WTC11 (cell line): ENCODE measurements around the gene MID1. TPM values are rescaled to one million over a fixed set of nuclear protein-coding genes. Genes with fewer than 3 reads are reported as not detected.

Experiments
- ATAC-seq: fragments of 200-7000 bp; cut with Tn5 transposase; 2 replicates; pipeline ENCODE4 v1.10.0; 2021; ENCODE audit warnings: mild to moderate bottlenecking, moderate library complexity
- CTCF ChIA-PET: fragments of 300-600 bp; sonication (Branson Sonifier 250); formaldehyde crosslinking; loops from one replicate; lab custom pipeline; 2021; ENCODE audit warnings: antibody characterized with exemption; lab: Charles Lee
- POLR2A ChIA-PET: fragments of 350-600 bp; sonication (Branson Sonifier 250); formaldehyde crosslinking; loops from one replicate; lab custom pipeline; 2021; ENCODE audit warnings: antibody characterized with exemption; lab: Charles Lee
- DNase-seq: peaks from one replicate; pipeline ENCODE4 v3.0.0; 2021; ENCODE audit warnings: low spot score
- H3K27ac Mint-ChIP-seq: 2 replicates; pipeline ENCODE4 v1.8.0; 2021; ENCODE audit warnings: mixed read lengths
- H3K27me3 Mint-ChIP-seq: 2 replicates; pipeline ENCODE4 v1.8.0; 2021; ENCODE audit warnings: low read depth, mild to moderate bottlenecking, moderate library complexity, mixed read lengths
- H3K36me3 Mint-ChIP-seq: 2 replicates; pipeline ENCODE4 v1.8.0; 2021; ENCODE audit warnings: mixed read lengths
- H3K4me1 Mint-ChIP-seq: 2 replicates; pipeline ENCODE4 v1.8.0; 2022; ENCODE audit warnings: mixed read lengths
- H3K4me3 Mint-ChIP-seq: 2 replicates; pipeline ENCODE4 v1.8.0; 2021; ENCODE audit warnings: mild to moderate bottlenecking, moderate library complexity, mixed read lengths
- H3K9me3 Mint-ChIP-seq: 2 replicates; pipeline ENCODE4 v1.8.0; 2021; ENCODE audit warnings: mixed read lengths
- CBFB ChIP-seq: sonication (generic); formaldehyde crosslinking; IDR thresholded peaks from 2 replicates; pipeline ENCODE4 v1.8.1; 2022; ENCODE audit warnings: mild to moderate bottlenecking, low read depth, missing genetic modification reagents
- CREM ChIP-seq: sonication (generic); formaldehyde crosslinking; IDR thresholded peaks from 2 replicates; pipeline ENCODE4 v1.8.1; 2022; ENCODE audit warnings: mild to moderate bottlenecking, missing genetic modification reagents, moderate library complexity
- IRF1 ChIP-seq: sonication (generic); formaldehyde crosslinking; IDR thresholded peaks from 2 replicates; pipeline ENCODE4 v1.8.0; 2023; ENCODE audit warnings: missing genetic modification reagents
- MYBL2 ChIP-seq: sonication (generic); formaldehyde crosslinking; IDR thresholded peaks from 2 replicates; pipeline ENCODE4 v1.8.1; 2023; ENCODE audit warnings: mild to moderate bottlenecking, moderate library complexity, missing genetic modification reagents
- NFE2L1 ChIP-seq: sonication (generic); formaldehyde crosslinking; IDR thresholded peaks from 2 replicates; pipeline ENCODE4 v1.8.1; 2023; ENCODE audit warnings: missing genetic modification reagents
- SP1 ChIP-seq: sonication (generic); formaldehyde crosslinking; conservative IDR thresholded peaks from 2 replicates; pipeline ENCODE4 v1.8.1; 2022; ENCODE audit warnings: missing genetic modification reagents
- ZNF121 ChIP-seq: sonication (generic); formaldehyde crosslinking; IDR thresholded peaks from 2 replicates; pipeline ENCODE4 v1.8.0; 2023; ENCODE audit warnings: missing genetic modification reagents
- ZNF423 ChIP-seq: fragments of 250-450 bp; sonication (Bioruptor Pico); IDR thresholded peaks from 2 replicates; pipeline ENCODE4 v2.1.2; 2022; ENCODE audit warnings: mild to moderate bottlenecking, moderate library complexity
- total RNA-seq: library from RNA; stranded (reverse); gene quantifications from 3 replicates; pipeline ENCODE4 v1.2.3, GENCODE V29; 2021
- TF ChIP-seq, protein P1 (sequence below): sonication (generic); formaldehyde crosslinking; IDR thresholded peaks from 2 replicates; pipeline ENCODE4 v1.8.1; 2023; ENCODE audit warnings: mild to moderate bottlenecking, moderate library complexity, missing genetic modification reagents
- TF ChIP-seq, protein P2 (sequence below): fragments of 250-450 bp; sonication (Bioruptor Pico); IDR thresholded peaks from 2 replicates; pipeline ENCODE4 v2.1.2; 2022; ENCODE audit warnings: mild to moderate bottlenecking, moderate library complexity
- TF ChIP-seq, protein P3 (sequence below): sonication (generic); formaldehyde crosslinking; IDR thresholded peaks from 2 replicates; pipeline ENCODE4 v1.8.1; 2022; ENCODE audit warnings: low read depth, missing genetic modification reagents, borderline replicate concordance
- TF ChIP-seq, protein P4 (sequence below): sonication (generic); formaldehyde crosslinking; IDR thresholded peaks from 2 replicates; pipeline ENCODE4 v1.8.1; 2022; ENCODE audit warnings: missing genetic modification reagents, borderline replicate concordance
- TF ChIP-seq, protein P5 (sequence below): fragments of 250-450 bp; sonication (Bioruptor Pico); IDR thresholded peaks from 2 replicates; pipeline ENCODE4 v1.8.0; 2021; ENCODE audit warnings: mild to moderate bottlenecking
- TF ChIP-seq, protein P6 (sequence below): sonication (generic); formaldehyde crosslinking; IDR thresholded peaks from 2 replicates; pipeline ENCODE4 v1.8.1; 2023; ENCODE audit warnings: mild to moderate bottlenecking, missing genetic modification reagents

The MID1 gene
- total RNA-seq, 1 experiment from 2014 or later = 52.2 TPM

- no peak overlapping the region for H3K27ac Mint-ChIP-seq
- POLR2A ChIA-PET = no interaction called here
- no peak for DNase-seq
- H3K4me3 Mint-ChIP-seq = peak overlapping the region; percentile 37; the same call in 1 of the 2 replicates
- H3K36me3 Mint-ChIP-seq = no peaks in the 10 kb centered on the region
- CTCF ChIA-PET = no interaction called here
- no peak for TF ChIP-seq CBFB (CRISPR knock-in tag)
- no peak for TF ChIP-seq ZNF423 (CRISPR knock-in tag)
- TF ChIP-seq SP1 (CRISPR knock-in tag) = no peak
- no peak for TF ChIP-seq CREM (CRISPR knock-in tag)
- TF ChIP-seq, protein P1, sequence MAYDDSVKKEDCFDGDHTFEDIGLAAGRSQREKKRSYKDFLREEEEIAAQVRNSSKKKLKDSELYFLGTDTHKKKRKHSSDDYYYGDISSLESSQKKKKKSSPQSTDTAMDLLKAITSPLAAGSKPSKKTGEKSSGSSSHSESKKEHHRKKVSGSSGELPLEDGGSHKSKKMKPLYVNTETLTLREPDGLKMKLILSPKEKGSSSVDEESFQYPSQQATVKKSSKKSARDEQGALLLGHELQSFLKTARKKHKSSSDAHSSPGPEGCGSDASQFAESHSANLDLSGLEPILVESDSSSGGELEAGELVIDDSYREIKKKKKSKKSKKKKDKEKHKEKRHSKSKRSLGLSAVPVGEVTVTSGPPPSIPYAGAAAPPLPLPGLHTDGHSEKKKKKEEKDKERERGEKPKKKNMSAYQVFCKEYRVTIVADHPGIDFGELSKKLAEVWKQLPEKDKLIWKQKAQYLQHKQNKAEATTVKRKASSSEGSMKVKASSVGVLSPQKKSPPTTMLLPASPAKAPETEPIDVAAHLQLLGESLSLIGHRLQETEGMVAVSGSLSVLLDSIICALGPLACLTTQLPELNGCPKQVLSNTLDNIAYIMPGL (CRISPR knock-in tag) = no peak
- TF ChIP-seq, protein P2, sequence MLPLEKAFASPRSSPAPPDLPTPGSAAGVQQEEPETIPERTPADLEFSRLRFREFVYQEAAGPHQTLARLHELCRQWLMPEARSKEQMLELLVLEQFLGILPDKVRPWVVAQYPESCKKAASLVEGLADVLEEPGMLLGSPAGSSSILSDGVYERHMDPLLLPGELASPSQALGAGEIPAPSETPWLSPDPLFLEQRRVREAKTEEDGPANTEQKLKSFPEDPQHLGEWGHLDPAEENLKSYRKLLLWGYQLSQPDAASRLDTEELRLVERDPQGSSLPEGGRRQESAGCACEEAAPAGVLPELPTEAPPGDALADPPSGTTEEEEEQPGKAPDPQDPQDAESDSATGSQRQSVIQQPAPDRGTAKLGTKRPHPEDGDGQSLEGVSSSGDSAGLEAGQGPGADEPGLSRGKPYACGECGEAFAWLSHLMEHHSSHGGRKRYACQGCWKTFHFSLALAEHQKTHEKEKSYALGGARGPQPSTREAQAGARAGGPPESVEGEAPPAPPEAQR (CRISPR knock-in tag) = no peak
- no peak for TF ChIP-seq MYBL2 (CRISPR knock-in tag)
- TF ChIP-seq, protein P3, sequence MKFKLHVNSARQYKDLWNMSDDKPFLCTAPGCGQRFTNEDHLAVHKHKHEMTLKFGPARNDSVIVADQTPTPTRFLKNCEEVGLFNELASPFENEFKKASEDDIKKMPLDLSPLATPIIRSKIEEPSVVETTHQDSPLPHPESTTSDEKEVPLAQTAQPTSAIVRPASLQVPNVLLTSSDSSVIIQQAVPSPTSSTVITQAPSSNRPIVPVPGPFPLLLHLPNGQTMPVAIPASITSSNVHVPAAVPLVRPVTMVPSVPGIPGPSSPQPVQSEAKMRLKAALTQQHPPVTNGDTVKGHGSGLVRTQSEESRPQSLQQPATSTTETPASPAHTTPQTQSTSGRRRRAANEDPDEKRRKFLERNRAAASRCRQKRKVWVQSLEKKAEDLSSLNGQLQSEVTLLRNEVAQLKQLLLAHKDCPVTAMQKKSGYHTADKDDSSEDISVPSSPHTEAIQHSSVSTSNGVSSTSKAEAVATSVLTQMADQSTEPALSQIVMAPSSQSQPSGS (CRISPR knock-in tag) = no peak
- TF ChIP-seq IRF1 = no peak
- TF ChIP-seq NFE2L1 (CRISPR knock-in tag) = no peak
- TF ChIP-seq, protein P4, sequence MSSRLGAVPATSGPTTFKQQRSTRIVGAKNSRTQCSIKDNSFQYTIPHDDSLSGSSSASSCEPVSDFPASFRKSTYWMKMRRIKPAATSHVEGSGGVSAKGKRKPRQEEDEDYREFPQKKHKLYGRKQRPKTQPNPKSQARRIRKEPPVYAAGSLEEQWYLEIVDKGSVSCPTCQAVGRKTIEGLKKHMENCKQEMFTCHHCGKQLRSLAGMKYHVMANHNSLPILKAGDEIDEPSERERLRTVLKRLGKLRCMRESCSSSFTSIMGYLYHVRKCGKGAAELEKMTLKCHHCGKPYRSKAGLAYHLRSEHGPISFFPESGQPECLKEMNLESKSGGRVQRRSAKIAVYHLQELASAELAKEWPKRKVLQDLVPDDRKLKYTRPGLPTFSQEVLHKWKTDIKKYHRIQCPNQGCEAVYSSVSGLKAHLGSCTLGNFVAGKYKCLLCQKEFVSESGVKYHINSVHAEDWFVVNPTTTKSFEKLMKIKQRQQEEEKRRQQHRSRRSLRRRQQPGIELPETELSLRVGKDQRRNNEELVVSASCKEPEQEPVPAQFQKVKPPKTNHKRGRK (CRISPR knock-in tag) = no peak
- TF ChIP-seq, protein P5, sequence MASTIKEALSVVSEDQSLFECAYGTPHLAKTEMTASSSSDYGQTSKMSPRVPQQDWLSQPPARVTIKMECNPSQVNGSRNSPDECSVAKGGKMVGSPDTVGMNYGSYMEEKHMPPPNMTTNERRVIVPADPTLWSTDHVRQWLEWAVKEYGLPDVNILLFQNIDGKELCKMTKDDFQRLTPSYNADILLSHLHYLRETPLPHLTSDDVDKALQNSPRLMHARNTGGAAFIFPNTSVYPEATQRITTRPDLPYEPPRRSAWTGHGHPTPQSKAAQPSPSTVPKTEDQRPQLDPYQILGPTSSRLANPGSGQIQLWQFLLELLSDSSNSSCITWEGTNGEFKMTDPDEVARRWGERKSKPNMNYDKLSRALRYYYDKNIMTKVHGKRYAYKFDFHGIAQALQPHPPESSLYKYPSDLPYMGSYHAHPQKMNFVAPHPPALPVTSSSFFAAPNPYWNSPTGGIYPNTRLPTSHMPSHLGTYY (CRISPR knock-in tag) = no peak
- TF ChIP-seq, protein P6, sequence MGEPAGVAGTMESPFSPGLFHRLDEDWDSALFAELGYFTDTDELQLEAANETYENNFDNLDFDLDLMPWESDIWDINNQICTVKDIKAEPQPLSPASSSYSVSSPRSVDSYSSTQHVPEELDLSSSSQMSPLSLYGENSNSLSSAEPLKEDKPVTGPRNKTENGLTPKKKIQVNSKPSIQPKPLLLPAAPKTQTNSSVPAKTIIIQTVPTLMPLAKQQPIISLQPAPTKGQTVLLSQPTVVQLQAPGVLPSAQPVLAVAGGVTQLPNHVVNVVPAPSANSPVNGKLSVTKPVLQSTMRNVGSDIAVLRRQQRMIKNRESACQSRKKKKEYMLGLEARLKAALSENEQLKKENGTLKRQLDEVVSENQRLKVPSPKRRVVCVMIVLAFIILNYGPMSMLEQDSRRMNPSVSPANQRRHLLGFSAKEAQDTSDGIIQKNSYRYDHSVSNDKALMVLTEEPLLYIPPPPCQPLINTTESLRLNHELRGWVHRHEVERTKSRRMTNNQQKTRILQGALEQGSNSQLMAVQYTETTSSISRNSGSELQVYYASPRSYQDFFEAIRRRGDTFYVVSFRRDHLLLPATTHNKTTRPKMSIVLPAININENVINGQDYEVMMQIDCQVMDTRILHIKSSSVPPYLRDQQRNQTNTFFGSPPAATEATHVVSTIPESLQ = no peak
- TF ChIP-seq, all 79 proteins: peak for 0
- H3K9me3 Mint-ChIP-seq = no peaks in the 10 kb centered on the region
- peak; percentile 95 for ATAC-seq
- peaks cover 15% of the 10 kb centered on the region for H3K4me1 Mint-ChIP-seq
- peaks cover 43% of the 10 kb centered on the region for H3K27me3 Mint-ChIP-seq
These were observed 178.9 kb downstream of the MID1 start for GRCh38 chrX:10441464-10441863.

DNA sequence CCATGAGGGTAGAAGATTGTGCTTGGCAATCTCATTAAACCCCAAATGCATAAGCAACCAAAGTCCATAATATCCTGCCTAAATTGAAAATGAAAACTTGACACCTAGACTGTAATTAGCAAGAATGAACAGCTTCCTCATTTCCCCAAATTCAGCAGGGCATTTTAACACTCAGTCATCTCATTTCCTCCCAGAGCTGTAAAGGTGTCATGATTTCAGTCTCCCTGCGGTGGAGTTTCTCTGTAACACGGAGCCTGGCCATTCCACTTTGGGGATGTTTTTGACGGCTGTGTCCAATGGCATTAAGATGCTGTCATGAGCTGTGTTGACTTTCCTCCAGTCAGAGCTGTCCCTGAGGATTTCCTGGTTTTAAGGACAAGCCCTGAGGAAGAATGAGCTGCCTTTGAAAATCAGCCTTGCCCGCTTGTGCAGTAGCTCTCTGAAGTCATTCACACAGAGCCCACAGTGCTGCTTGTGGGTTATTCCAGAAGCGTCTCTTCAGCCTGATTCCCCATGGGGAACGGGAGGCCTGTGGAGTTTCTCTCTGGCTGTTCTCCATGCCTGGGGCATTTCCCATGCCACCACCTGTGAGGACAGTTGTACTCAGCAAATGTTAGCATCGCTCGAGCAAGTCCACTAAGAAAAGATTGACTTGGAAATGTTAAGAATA is 187.0 kb downstream of the MID1 start:
- H3K4me3 Mint-ChIP-seq = no peak overlapping the region
- no peaks in the 10 kb centered on the region for H3K4me1 Mint-ChIP-seq
- H3K36me3 Mint-ChIP-seq = no peaks in the 10 kb centered on the region
- ChIA-PET POLR2A (no interaction called here), CTCF (no interaction called here)
- H3K9me3 Mint-ChIP-seq = peaks cover 4% of the 10 kb centered on the region; the same call in 1 of the 2 replicates
- H3K27me3 Mint-ChIP-seq = no peaks in the 10 kb centered on the region; the same call in 1 of the 2 replicates
- no peak overlapping the region for H3K27ac Mint-ChIP-seq
- ATAC-seq (no peak), DNase-seq (no peak)
- TF ChIP-seq ZNF121 (CRISPR knock-in tag) = no peak
